Left renal cortex interstitium (tissue), 4 donors: ENCODE measurements around the gene DPM2. TPM values are rescaled to one million over a fixed set of nuclear protein-coding genes. Genes with fewer than 3 reads are reported as not detected.

Experiments
- DNase-seq, 4 donors: peaks; one replicate each; pipeline ENCODE4 v3.0.0-alpha.2; 2013; ENCODE audit warnings: low read depth in 4 of 4, low spot score in 2 of 4, missing footprints in 1 of 4
- polyA plus RNA-seq, 4 donors: library from polyadenylated mRNA; unstranded; fragments of 120-200 nt; gene quantifications; one replicate each; pipeline ENCODE4 v1.2.1, GENCODE V29; 2013; ENCODE audit not compliant: insufficient read length in 4 of 4

Gene DPM2
- polyA plus RNA-seq, 4 donors, result 35.4 to 42.3 (median 37.2) TPM

DNA sequence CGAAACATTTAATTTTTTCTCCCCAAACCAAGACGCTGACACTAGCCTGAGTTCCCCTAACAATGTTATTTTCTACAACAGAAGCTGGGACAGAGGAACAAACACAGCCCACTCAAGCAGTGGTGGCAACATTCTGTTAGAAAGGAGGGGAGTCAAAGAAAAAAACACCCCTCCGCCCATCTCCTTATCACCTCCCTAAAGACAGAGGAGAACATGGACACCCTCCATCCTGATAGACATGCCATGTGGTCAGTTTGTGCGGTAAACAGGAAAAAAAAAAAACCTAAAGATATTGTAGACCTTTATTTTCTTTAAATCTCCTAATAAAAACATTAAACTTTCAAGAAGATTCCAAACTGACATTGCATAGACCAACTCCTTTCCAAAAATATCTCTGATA, 2.9 kb upstream of the DPM2 start:
- no peak for DNase-seq

GRCh38 chr9:127938298-127938690, 640 bp upstream of the DPM2 start:
- DNase-seq, result no peak

DNA sequence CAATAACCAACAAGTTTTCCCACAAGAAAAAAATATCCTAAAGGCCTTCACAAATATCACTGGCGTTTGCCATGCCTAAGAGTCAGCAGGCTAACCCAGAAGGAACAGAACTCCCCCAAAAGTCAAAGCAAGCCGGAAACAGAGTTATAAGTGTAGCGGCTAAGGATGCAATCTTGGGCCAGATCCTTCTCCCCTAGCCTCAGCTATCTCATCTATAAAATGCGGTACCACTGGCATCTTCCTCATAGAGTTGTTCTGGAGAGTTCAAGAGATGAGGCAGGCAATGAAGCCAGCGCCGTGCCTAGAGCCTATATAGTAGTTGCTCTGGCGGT, 632 bp downstream of the DPM2 start:
- no peak for DNase-seq

DNA sequence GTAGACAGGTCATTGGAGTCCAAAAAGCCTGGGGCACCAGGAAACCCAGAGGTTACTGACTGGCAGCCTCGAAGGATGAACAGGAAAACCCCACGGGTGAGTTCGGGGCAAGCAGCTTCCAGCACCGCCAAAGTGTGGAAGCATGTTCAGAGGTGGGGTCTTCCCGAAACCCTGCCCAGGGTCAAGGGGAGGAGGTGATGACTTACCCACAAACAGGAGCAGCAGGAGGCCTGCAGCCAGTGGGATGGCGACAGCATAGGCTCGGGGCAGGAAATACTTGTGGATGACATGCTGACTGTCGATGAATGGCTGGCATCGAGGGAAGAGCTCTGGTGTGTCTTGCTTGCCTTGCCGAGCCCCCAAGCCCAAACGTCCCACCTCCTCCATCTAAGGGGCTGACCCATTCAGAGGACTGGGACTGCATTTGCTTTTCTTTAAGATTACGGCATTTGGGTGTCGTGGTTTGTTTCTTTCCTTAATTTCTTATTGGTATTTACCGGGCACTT, 1.3 kb downstream of the DPM2 start:
- DNase-seq, result no peak

- DNase-seq, result no peak
Measured at GRCh38 chr9:127935765-127936221, 1.9 kb downstream of the DPM2 start.

- no peak for DNase-seq
Measured at GRCh38 chr9:127934986-127935385, 2.7 kb downstream of the DPM2 start.

- DNase-seq, result no peak
Measured at GRCh38 chr9:127934248-127934647, 3.4 kb downstream of the DPM2 start.

DNA sequence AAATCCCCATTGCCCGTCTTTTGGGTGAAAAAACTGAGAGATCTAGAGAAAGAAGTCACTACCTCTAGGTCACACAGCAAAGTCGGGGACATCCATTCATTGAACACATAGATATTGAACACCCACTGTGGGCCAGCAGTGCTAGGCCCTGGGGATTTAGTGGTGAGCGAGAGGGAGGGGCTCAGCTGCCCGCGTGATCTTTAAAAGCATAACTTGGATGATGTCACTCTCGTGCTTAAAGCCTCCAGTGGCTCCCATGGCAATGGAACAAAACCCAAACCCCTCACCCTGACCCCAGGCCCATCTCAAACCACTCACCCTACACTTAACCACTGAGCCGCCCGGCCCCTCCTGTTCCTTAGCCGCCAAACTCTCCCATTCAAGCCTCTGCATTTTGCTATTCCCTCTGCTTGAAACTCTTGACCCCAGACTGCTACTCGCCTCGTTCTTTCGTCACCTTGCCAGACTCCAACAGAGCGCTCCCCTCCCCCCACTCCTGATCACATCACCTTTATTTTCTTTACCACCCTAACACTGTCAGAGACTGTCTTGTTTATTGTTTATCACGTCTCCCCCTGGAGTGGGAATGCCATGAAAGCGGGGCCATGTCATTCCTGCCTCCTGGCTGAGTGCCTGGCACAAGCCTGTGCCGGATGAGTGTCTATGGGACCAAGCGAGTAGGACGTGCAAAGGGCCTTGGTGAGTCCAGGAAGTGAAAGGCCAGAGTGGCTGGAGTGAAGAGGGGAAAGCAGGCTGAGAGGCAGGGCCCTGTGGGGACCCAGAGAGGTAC, 6.4 kb downstream of the DPM2 start:
- DNase-seq, result no peak

GRCh38 chr9:127930231-127931091, 7.2 kb downstream of the DPM2 start, which contains the start of gene PIP5KL1:
PIP5KL1 (minus strand) TSS chr9:127930777; CDS start chr9:127930752, 25 bp downstream.
- no peak for DNase-seq

DNA sequence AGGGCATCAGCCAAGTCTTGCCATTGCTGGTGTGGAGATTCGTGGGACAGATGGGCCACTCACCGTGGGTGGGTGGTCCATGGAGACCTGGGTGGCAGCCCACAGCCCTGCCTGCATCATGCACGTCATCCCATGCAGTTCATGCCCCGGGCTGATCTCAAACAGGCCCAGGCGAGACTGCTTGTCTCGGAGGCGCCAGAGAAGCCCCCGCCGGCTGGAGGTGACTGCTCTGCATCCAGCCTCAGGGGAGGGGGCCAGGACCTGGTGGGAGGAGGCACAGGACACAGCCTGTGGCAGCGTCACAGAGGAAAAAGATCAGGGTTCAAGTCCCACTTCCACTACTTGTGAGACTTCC, 8.1 kb downstream of the DPM2 start:
- no peak for DNase-seq

DNA sequence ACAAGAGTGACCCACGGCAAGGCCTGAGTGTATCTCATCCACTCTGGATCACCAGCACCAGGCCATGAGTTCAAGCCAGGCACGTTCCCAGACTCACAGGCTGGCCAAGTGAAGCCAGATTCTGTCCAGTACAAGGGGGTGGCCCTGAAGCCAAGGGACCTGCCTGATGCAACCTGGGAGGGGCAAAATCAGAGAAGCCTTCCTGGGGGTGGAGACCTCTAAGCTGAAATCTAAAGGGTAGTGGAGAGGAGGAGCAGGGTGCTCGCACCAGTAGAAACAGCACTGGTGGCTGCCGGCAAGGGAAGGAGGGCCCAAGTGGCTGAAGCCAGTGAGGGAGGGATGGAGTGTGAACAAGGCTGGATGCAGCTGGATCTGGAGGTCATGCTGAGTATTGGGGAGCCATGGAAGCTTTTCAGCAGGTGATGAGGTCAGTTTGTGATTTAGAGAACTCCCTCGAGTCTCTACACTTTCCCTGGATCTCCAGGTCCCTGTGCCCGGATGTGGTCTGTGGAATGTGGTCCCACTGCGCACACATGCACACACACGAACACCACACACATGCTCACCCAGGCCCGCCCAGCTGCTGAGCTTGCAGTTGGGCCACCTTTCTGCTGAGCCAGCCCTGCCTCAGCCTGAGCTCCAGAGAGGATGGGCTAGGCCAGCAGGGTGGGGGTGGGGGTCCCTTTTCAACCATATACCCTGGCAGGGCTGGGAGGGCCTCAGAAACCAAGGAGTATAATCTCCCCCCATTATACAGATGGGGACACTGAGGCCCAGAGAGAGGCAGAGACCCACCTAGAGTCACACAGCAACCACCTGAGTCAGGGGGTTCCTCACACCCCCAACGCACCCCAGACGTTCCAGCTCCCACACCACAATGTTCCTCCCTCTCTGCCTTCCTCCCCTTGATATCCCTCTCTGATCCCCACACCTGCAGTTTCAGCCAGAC, 8.7 kb downstream of the DPM2 start:
- DNase-seq, result no peak

- DNase-seq, result no peak
Measured at GRCh38 chr9:127927988-127928675, 9.5 kb downstream of the DPM2 start.

GRCh38 chr9:127927201-127927987, 10.3 kb downstream of the DPM2 start:
- DNase-seq, result no peak

DNA sequence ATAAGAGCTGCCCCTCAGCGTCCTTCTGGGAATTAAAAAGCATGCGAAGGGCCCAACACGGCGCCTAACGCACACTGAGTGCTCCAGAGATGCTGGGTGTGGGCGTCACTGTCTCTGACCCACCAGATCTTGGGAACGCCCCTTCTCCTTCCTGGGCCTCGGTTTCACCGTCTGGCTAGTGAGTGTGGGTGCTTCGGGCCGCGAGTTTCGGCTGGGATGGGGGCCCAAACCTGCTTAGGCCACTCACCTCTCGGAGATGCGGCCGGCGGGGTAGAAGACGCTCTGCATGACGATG, 10.8 kb downstream of the DPM2 start:
- DNase-seq, result no peak

- DNase-seq, result no peak
Measured at GRCh38 chr9:127925959-127926905, 11.4 kb downstream of the DPM2 start.

- DNase-seq, result no peak
Measured at GRCh38 chr9:127924736-127925444, 12.8 kb downstream of the DPM2 start.

- DNase-seq, result no peak
Measured at GRCh38 chr9:127923771-127924170, 13.9 kb downstream of the DPM2 start.

GRCh38 chr9:127923046-127923445, 14.6 kb downstream of the DPM2 start:
- no peak for DNase-seq
